Measurements from ENCODE around the gene CCDC15. TPM values are rescaled to one million over a fixed set of nuclear protein-coding genes. Genes with fewer than 3 reads are reported as not detected.
"Not testable (repeated sequence)": the region's sequence is repeated elsewhere in the genome, so short reads cannot be mapped to it uniquely, and the experiment has no call there.

Gene CCDC15
- total RNA-seq, 1 donor from 2014 or later = 8.7 TPM

GRCh38 chr11:124938970-124939369 is 15.0 kb upstream of the CCDC15 start:
- no peak for DNase-seq (ENCODE audit: low spot score)

- no peak for DNase-seq (ENCODE audit: low spot score)
These were observed 12.3 kb upstream of the CCDC15 start for GRCh38 chr11:124941703-124942102.

GRCh38 chr11:124942466-124943253 is 11.3 kb upstream of the CCDC15 start:
- no peak for DNase-seq (ENCODE audit: low spot score)

GRCh38 chr11:124943254-124943616 is 10.8 kb upstream of the CCDC15 start:
- no peak for DNase-seq (ENCODE audit: low spot score)

GRCh38 chr11:124943741-124944140 is 10.3 kb upstream of the CCDC15 start:
- no peak for DNase-seq (ENCODE audit: low spot score)

GRCh38 chr11:124944565-124944964 is 9.4 kb upstream of the CCDC15 start:
- DNase-seq (ENCODE audit: low spot score) = no peak

GRCh38 chr11:124945826-124946225 is 8.2 kb upstream of the CCDC15 start:
- DNase-seq (ENCODE audit: low spot score) = no peak

- DNase-seq (ENCODE audit: low spot score) = no peak
These were observed 7.3 kb upstream of the CCDC15 start for GRCh38 chr11:124946735-124947141.

GRCh38 chr11:124950601-124951330 is 3.2 kb upstream of the CCDC15 start:
- DNase-seq (ENCODE audit: low spot score) = no peak

GRCh38 chr11:124951341-124951740 is 2.7 kb upstream of the CCDC15 start:
- no peak for DNase-seq (ENCODE audit: low spot score)

GRCh38 chr11:124954590-124954955 is 571 bp downstream of the CCDC15 start:
- DNase-seq (ENCODE audit: low spot score) = no peak

GRCh38 chr11:124955035-124955434 is 1.0 kb downstream of the CCDC15 start:
- DNase-seq (ENCODE audit: low spot score) = no peak

- DNase-seq (ENCODE audit: low spot score) = peak; percentile 87
These were observed 8.1 kb downstream of the CCDC15 start for GRCh38 chr11:124961972-124962609.

GRCh38 chr11:124968197-124968596 is 14.2 kb downstream of the CCDC15 start:
- not testable (repeated sequence) for DNase-seq (ENCODE audit: low spot score)

- no peak for DNase-seq (ENCODE audit: low spot score)
These were observed 16.9 kb downstream of the CCDC15 start for GRCh38 chr11:124970925-124971324.

GRCh38 chr11:124971810-124972209 is 17.8 kb downstream of the CCDC15 start:
- DNase-seq (ENCODE audit: low spot score) = no peak

- DNase-seq (ENCODE audit: low spot score) = no peak
These were observed 22.5 kb downstream of the CCDC15 start for GRCh38 chr11:124976531-124976930.

- no peak for DNase-seq (ENCODE audit: low spot score)
These were observed 23.0 kb downstream of the CCDC15 start for GRCh38 chr11:124977006-124977405.

- no peak for DNase-seq (ENCODE audit: low spot score)
These were observed 24.3 kb downstream of the CCDC15 start for GRCh38 chr11:124978316-124978715.

GRCh38 chr11:124982043-124982442 is 28.0 kb downstream of the CCDC15 start:
- DNase-seq (ENCODE audit: low spot score) = no peak

- no peak for DNase-seq (ENCODE audit: low spot score)
These were observed 29.9 kb downstream of the CCDC15 start for GRCh38 chr11:124983674-124984511.

- DNase-seq (ENCODE audit: low spot score) = no peak
These were observed 30.5 kb downstream of the CCDC15 start for GRCh38 chr11:124984512-124984854.
